ENCODE results near the gene KANK3.

DNA sequence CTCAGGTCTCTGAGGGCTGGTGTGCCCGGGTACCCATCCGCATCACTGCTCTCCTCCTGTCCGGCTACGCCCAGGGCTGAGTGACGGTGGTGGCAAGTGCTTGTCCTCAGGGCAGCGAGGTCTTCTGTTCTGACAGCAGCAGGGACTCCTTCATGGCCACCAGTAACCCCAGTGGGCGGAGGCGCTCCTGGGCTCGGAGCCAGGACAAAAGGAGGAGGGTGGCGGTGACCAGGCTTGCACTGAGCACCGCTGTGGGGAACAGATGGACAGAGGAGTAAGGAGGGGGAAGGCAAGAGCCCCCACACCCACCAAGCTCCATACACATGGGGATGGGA lies 40.7 kb downstream of the KANK3 start:
- TF ChIP-seq, protein P1, sequence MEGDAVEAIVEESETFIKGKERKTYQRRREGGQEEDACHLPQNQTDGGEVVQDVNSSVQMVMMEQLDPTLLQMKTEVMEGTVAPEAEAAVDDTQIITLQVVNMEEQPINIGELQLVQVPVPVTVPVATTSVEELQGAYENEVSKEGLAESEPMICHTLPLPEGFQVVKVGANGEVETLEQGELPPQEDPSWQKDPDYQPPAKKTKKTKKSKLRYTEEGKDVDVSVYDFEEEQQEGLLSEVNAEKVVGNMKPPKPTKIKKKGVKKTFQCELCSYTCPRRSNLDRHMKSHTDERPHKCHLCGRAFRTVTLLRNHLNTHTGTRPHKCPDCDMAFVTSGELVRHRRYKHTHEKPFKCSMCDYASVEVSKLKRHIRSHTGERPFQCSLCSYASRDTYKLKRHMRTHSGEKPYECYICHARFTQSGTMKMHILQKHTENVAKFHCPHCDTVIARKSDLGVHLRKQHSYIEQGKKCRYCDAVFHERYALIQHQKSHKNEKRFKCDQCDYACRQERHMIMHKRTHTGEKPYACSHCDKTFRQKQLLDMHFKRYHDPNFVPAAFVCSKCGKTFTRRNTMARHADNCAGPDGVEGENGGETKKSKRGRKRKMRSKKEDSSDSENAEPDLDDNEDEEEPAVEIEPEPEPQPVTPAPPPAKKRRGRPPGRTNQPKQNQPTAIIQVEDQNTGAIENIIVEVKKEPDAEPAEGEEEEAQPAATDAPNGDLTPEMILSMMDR (IDR thresholded peaks at IDR 0.05): no peak
- no peak for TF ChIP-seq POLR2A (IDR thresholded peaks at IDR 0.05)

Measured in adrenal gland (tissue), 5 donors.